ENCODE measurements around the gene CCR5AS.
"Not testable (repeated sequence)": the region's sequence is repeated elsewhere in the genome, so short reads cannot be mapped to it uniquely, and the experiment has no call there.

Gene CCR5AS

DNA sequence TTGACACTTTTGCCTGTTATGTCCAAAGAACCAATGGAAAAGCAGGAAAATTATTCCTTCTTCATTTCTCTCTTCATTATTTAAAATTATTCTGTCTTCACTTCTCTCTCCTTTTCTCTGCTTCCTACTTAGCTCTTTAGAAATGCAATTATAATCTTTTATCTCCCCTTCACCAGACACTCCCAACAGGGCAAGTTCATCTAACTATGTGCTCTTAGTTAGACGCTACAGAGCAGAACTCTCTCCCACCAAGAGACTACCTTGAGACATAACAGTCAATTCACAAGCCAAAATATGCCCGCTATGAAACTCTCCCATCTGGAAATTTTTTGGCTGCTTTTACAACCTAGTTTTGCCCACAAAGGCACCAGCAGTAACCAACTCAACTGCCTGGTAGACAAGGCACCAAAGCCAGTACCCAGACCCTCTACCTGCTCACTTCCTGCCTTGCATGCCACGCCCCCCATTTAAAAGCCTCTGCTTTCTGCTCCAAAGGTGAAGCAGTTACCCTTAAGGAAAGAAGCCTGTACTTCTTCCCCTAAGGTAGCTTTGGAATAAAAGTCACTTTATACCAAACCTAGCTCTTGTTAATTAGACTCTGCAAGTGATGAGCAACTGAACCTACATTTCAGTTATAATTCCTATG lies 28.3 kb upstream of the CCR5AS start:
- Histone ChIP-seq H3K9me2 (ENCODE audit: insufficient read depth) (no peaks in the 10 kb centered on the region), H2AFZ (no peak overlapping the region), H3K36me3 (ENCODE audit: low read depth) (no peaks in the 10 kb centered on the region), H3K27ac (no peak overlapping the region), H3K4me2 (ENCODE audit: unreplicated experiment) (no peak overlapping the region), H3K9ac (no peak overlapping the region), H3K9me3 (ENCODE audit: low read depth) (no peaks in the 10 kb centered on the region), H3K4me3 (no peak overlapping the region), H3K4me1 (ENCODE audit: insufficient read depth) (no peaks in the 10 kb centered on the region), H3K79me2 (ENCODE audit: insufficient read depth) (no peaks in the 10 kb centered on the region), H3F3A (ENCODE audit: insufficient read depth) (no peaks in the 10 kb centered on the region), H3K27me3 (replicated peaks; ENCODE audit: insufficient read depth) (peaks cover 33% of the 10 kb centered on the region), H4K20me1 (ENCODE audit: insufficient read depth) (no peaks in the 10 kb centered on the region)
- DNase-seq = no peak
- TF ChIP-seq EZH2 (IDR thresholded peaks at IDR 0.05; ENCODE audit: insufficient read depth, poor library complexity, severe bottlenecking) (no peak), EZH2phosphoT487 (IDR thresholded peaks at IDR 0.05; ENCODE audit: insufficient read depth, low read depth) (no peak)
- WGBS, 2 experiments (ENCODE audit: low coverage in 1 of 2, low lambda C conversion rate in 2 of 2, missing lambda C conversion rate in 2 of 2) = 54 to 58% methylated on average over 3 of the region's 3 CpGs
- in situ Hi-C loops (cut with MboI) = no loop called here

DNA sequence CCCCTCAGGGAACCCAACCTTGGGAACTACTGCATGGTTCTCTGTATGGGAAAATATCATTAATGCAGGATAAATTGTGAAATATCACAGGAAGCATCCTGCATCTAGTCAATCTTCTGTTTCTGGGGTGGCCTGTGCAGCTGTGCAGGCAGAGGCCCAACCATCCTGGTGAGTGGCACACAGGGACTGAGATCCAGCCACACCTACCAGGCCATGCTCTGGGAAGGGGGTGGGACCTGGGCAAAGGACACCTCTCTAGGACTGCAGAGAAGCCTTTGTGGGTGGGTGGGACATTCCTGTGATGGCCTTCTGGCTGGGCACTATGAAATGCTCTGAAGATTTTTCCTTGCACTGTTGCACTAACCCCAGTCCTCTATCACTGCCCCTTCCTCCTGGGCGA lies 27.0 kb upstream of the CCR5AS start:
- no peak for TF ChIP-seq EZH2 (IDR thresholded peaks at IDR 0.05; ENCODE audit: insufficient read depth, poor library complexity, severe bottlenecking)
- TF ChIP-seq EZH2phosphoT487 (IDR thresholded peaks at IDR 0.05; ENCODE audit: insufficient read depth, low read depth) = no peak
- no peaks in the 10 kb centered on the region for H3K9me2 ChIP-seq (ENCODE audit: insufficient read depth)
- no peak overlapping the region for H3K9ac ChIP-seq
- no peak overlapping the region for H2AFZ ChIP-seq
- no peaks in the 10 kb centered on the region for H3K9me3 ChIP-seq (ENCODE audit: low read depth)
- no peaks in the 10 kb centered on the region for H3F3A ChIP-seq (ENCODE audit: insufficient read depth)
- 41 to 43% methylated on average over 1 of the region's 1 CpG for WGBS, 2 experiments (ENCODE audit: low coverage in 1 of 2, low lambda C conversion rate in 2 of 2, missing lambda C conversion rate in 2 of 2)
- no peak overlapping the region for H3K4me2 ChIP-seq (ENCODE audit: unreplicated experiment)
- no peaks in the 10 kb centered on the region for H3K36me3 ChIP-seq (ENCODE audit: low read depth)
- H3K27me3 ChIP-seq (replicated peaks; ENCODE audit: insufficient read depth) = peaks cover 36% of the 10 kb centered on the region
- in situ Hi-C loops (cut with MboI) = no loop called here
- no peak for DNase-seq
- H3K4me3 ChIP-seq = no peak overlapping the region
- no peaks in the 10 kb centered on the region for H4K20me1 ChIP-seq (ENCODE audit: insufficient read depth)
- no peaks in the 10 kb centered on the region for H3K4me1 ChIP-seq (ENCODE audit: insufficient read depth)
- H3K79me2 ChIP-seq (ENCODE audit: insufficient read depth) = no peaks in the 10 kb centered on the region
- H3K27ac ChIP-seq = no peak overlapping the region

GRCh38 chr3:46433118-46433517 lies 26.3 kb upstream of the CCR5AS start:
- in situ Hi-C loops (cut with MboI) = not testable (repeated sequence)

DNA sequence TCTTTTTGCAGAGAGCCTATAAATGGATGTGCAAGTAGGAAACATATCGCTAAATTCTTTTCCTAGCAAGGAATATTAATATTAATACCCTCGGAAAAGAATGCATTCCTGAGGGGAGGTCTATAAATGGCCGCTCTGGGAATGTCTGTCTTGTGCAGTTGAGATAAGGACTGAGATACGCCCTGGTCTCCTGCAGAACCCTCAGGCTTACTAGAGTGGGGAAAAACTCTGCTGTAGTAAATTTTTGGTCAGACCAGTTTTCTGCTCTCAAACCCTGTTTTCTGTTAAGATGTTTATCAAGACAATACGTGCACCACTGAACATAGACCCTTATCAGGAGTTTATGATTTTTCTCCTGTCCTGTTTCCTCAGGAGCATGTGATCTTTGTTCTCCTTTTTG lies 25.0 kb upstream of the CCR5AS start:
- in situ Hi-C loops (cut with MboI); H3K27ac ChIP-seq; H3K9ac ChIP-seq: not testable (repeated sequence)

More at GRCh38 chr3:46433118-46433517, 26.3 kb upstream of the CCR5AS start:
- not testable (repeated sequence) for H3K4me3 ChIP-seq; H3K9me2 ChIP-seq (ENCODE audit: insufficient read depth); H3K36me3 ChIP-seq (ENCODE audit: low read depth); H3K9me3 ChIP-seq (ENCODE audit: low read depth); H3K79me2 ChIP-seq (ENCODE audit: insufficient read depth); H3K9ac ChIP-seq; H3K4me2 ChIP-seq (ENCODE audit: unreplicated experiment); DNase-seq; H4K20me1 ChIP-seq (ENCODE audit: insufficient read depth); H3F3A ChIP-seq (ENCODE audit: insufficient read depth); H2AFZ ChIP-seq; H3K4me1 ChIP-seq (ENCODE audit: insufficient read depth); H3K27ac ChIP-seq
- H3K27me3 ChIP-seq (replicated peaks; ENCODE audit: insufficient read depth) = peaks cover 39% of the 10 kb centered on the region
- 50 to 58% methylated on average over 4 of the region's 4 CpGs for WGBS, 2 experiments (ENCODE audit: low coverage in 1 of 2, low lambda C conversion rate in 2 of 2, missing lambda C conversion rate in 2 of 2)

GRCh38 chr3:46430879-46431278 lies 24.0 kb upstream of the CCR5AS start:
- H3K36me3 ChIP-seq (ENCODE audit: low read depth); H3K27ac ChIP-seq; H2AFZ ChIP-seq; DNase-seq; H3K9me2 ChIP-seq (ENCODE audit: insufficient read depth); H3K9ac ChIP-seq; H3K9me3 ChIP-seq (ENCODE audit: low read depth); H3K79me2 ChIP-seq (ENCODE audit: insufficient read depth); H3K4me1 ChIP-seq (ENCODE audit: insufficient read depth); H3F3A ChIP-seq (ENCODE audit: insufficient read depth); in situ Hi-C loops (cut with MboI); H4K20me1 ChIP-seq (ENCODE audit: insufficient read depth); H3K4me2 ChIP-seq (ENCODE audit: unreplicated experiment); H3K4me3 ChIP-seq: not testable (repeated sequence)
- 83 to 85% methylated on average over 1 of the region's 1 CpG for WGBS, 2 experiments (ENCODE audit: low coverage in 1 of 2, low lambda C conversion rate in 2 of 2, missing lambda C conversion rate in 2 of 2)
- H3K27me3 ChIP-seq (replicated peaks; ENCODE audit: insufficient read depth) = peaks cover 32% of the 10 kb centered on the region

More for the DNA sequence above, 25.0 kb upstream of the CCR5AS start:
- H3K4me3 ChIP-seq; DNase-seq; H3F3A ChIP-seq (ENCODE audit: insufficient read depth); H2AFZ ChIP-seq; H3K79me2 ChIP-seq (ENCODE audit: insufficient read depth); H3K36me3 ChIP-seq (ENCODE audit: low read depth); H3K9me3 ChIP-seq (ENCODE audit: low read depth); H3K4me1 ChIP-seq (ENCODE audit: insufficient read depth); H4K20me1 ChIP-seq (ENCODE audit: insufficient read depth); H3K9me2 ChIP-seq (ENCODE audit: insufficient read depth); H3K4me2 ChIP-seq (ENCODE audit: unreplicated experiment): not testable (repeated sequence)
- peaks cover 36% of the 10 kb centered on the region for H3K27me3 ChIP-seq (replicated peaks; ENCODE audit: insufficient read depth)
- 66 to 76% methylated on average over 5 of the region's 5 CpGs for WGBS, 2 experiments (ENCODE audit: low coverage in 1 of 2, low lambda C conversion rate in 2 of 2, missing lambda C conversion rate in 2 of 2)

Data from GM23248 (cell line).